Activated T-helper 9 cell treated with anti-CD3 and anti-CD28 coated beads, Interleukin-2, amount 50 U/mL, for 16 hours (primary cell): ENCODE measurements around the gene MROH2B.

Experiments
- DNase-seq: peaks from one replicate; pipeline ENCODE4 v3.0.0-alpha.2; 2020; ENCODE audit warnings: low read depth

MROH2B gene

GRCh38 chr5:40972434-40972833 is 98.7 kb downstream of the MROH2B start:
- no peak for DNase-seq

- no peak for DNase-seq
Measured at GRCh38 chr5:40962207-40962955, 108.8 kb downstream of the MROH2B start.

GRCh38 chr5:40960037-40960436 is 111.1 kb downstream of the MROH2B start:
- no peak for DNase-seq

GRCh38 chr5:40958811-40959210 is 112.3 kb downstream of the MROH2B start:
- no peak for DNase-seq

GRCh38 chr5:40957048-40957447 is 114.1 kb downstream of the MROH2B start:
- DNase-seq: no peak

- DNase-seq: no peak
Measured at GRCh38 chr5:40955313-40955712, 115.8 kb downstream of the MROH2B start.
